K562 (cell line): ENCODE measurements around the gene SLC39A11. TPM values are rescaled to one million over a fixed set of nuclear protein-coding genes. Genes with fewer than 3 reads are reported as not detected.

ENCODE experiments used
- ATAC-seq: fragments of 200-7000 bp; cut with Tn5 transposase; 3 replicates; pipeline ENCODE4 v1.9.1; 2020; ENCODE audit warnings: moderate library complexity
- BruUV-seq: library from RNA; stranded (reverse); fragments of 400-500 nt; replicated peaks from 2 replicates; lab custom pipeline; 2021; lab: Mats Ljungman, UMichigan
- CTCF ChIA-PET: fragments of 300-600 bp; formaldehyde crosslinking; extraction: SDS; loops from one replicate; lab custom pipeline; 2021; ENCODE audit warnings: low intra/inter-chr PET ratio; lab: Yijun Ruan, JAX
- POLR2A ChIA-PET: fragments of 300-600, 350-650 bp; sonication (Branson Sonifier 250); formaldehyde crosslinking; extraction: SDS; loops from one replicate; lab custom pipeline; 2021; ENCODE audit warnings: antibody characterized with exemption, inconsistent platforms; lab: Yijun Ruan, JAX
- DNase-seq, 4 experiments: peaks; one replicate each; pipeline versions ENCODE4 v3.0.0 to v3.0.0-alpha.2; 2011 to 2018; ENCODE audit warnings: low spot score in 3 of 4, mixed read lengths in 3 of 4; ENCODE audit errors: extremely low read depth in 1 of 4
- FAIRE-seq: peaks from 2 replicates; lab custom pipeline; 2011; peaks lifted over from hg19 to GRCh38; lab: Jason Lieb, UNC
- H2AFZ ChIP-seq: 2 replicates; pipeline ENCODE4 v1.6.0; 2011; ENCODE audit warnings: low read depth, low read length, control low read depth, inconsistent platforms
- H3K27ac ChIP-seq: fragments of 200-600 bp; 3 replicates; pipeline ENCODE4 v1.8.0; 2011; ENCODE audit warnings: low read depth, mild to moderate bottlenecking, control low read depth, inconsistent platforms, low read length, moderate library complexity, mixed read lengths; ENCODE audit errors: extremely low read depth
- H3K27me3 ChIP-seq, 2 experiments: fragments of 300-600 bp in 1 of 2; 2 replicates in 1 of 2; 3 replicates in 1 of 2; pipeline versions ENCODE4 v1.6.0 to v1.8.0; 2011; ENCODE audit warnings: inconsistent platforms in 2 of 2, low read length in 2 of 2, mild to moderate bottlenecking in 1 of 2, mixed read lengths in 1 of 2, moderate library complexity in 1 of 2; ENCODE audit not compliant: control insufficient read depth in 2 of 2, insufficient read depth in 2 of 2
- H3K36me3 ChIP-seq: fragments of 300-600 bp; 3 replicates; pipeline ENCODE4 v1.8.0; 2011; ENCODE audit warnings: mild to moderate bottlenecking, low read length, inconsistent platforms; ENCODE audit not compliant: control insufficient read depth, insufficient read depth
- H3K4me1 ChIP-seq, 2 experiments: fragments of 200-600 bp in 1 of 2; replicated peaks in 1 of 2; 2 replicates in 1 of 2; 3 replicates in 1 of 2; pipeline versions ENCODE4 v1.5.1 to v1.8.0; 2011; ENCODE audit warnings: inconsistent platforms in 2 of 2, low read length in 2 of 2, mild to moderate bottlenecking in 1 of 2, mixed read lengths in 1 of 2, moderate library complexity in 1 of 2; ENCODE audit not compliant: control insufficient read depth in 2 of 2, insufficient read depth in 2 of 2
- H3K4me2 ChIP-seq: 2 replicates; pipeline ENCODE4 v1.6.1; 2011; ENCODE audit warnings: low read length, control low read depth, inconsistent platforms, mixed read lengths; ENCODE audit not compliant: insufficient read depth
- H3K4me3 ChIP-seq: fragments of 200-600 bp; sonication (generic), shearing (Covaris generic); 2 replicates; pipeline ENCODE4 v1.5.1; 2016; ENCODE audit warnings: control low read depth, inconsistent platforms
- H3K79me2 ChIP-seq: fragments of 200-600 bp; 3 replicates; pipeline ENCODE4 v1.8.0; 2011; ENCODE audit warnings: low read length, inconsistent platforms; ENCODE audit not compliant: control insufficient read depth, insufficient read depth
- H3K9ac ChIP-seq, 2 experiments: 2 replicates each; pipeline versions ENCODE4 v1.6.0 to v1.6.1; 2011; ENCODE audit warnings: low read depth in 2 of 2, low read length in 2 of 2, control low read depth in 1 of 2, inconsistent platforms in 1 of 2, mild to moderate bottlenecking in 1 of 2, mixed read lengths in 1 of 2; ENCODE audit not compliant: insufficient read depth in 1 of 2
- H3K9me1 ChIP-seq: one replicate; pipeline ENCODE4 v1.6.0; 2011; ENCODE audit warnings: inconsistent platforms, mild to moderate bottlenecking, low read length, moderate library complexity; ENCODE audit not compliant: control insufficient read depth, insufficient read depth
- H3K9me3 ChIP-seq: replicated peaks from 2 replicates; pipeline ENCODE4 v1.5.1; 2011; ENCODE audit warnings: low read depth, low read length, inconsistent platforms; ENCODE audit not compliant: control insufficient read depth, insufficient read depth
- H4K20me1 ChIP-seq: replicated peaks from 2 replicates; pipeline ENCODE4 v1.6.1; 2011; ENCODE audit warnings: low read length, inconsistent platforms, mixed read lengths; ENCODE audit not compliant: control insufficient read depth, insufficient read depth
- CCNT2 ChIP-seq: IDR thresholded peaks from 2 replicates; pipeline ENCODE4 v1.6.1; 2011; ENCODE audit warnings: borderline replicate concordance, low read depth, mild to moderate bottlenecking, moderate library complexity, mixed read lengths, low read length; ENCODE audit not compliant: insufficient read length; ENCODE audit errors: extremely low read depth
- COPS2 ChIP-seq: fragments of 450-650 bp; conservative IDR thresholded peaks from 2 replicates; pipeline ENCODE4 v1.6.1; 2016; ENCODE audit warnings: mild to moderate bottlenecking, moderate library complexity
- FOXM1 ChIP-seq, 2 experiments: fragments of 450-650 bp in 1 of 2; sonication (generic) in 1 of 2; formaldehyde crosslinking in 1 of 2; IDR thresholded peaks; 2 replicates each; pipeline versions ENCODE4 v1.6.1 to v1.9.0; 2017 to 2022; ENCODE audit warnings: low read depth in 2 of 2, mild to moderate bottlenecking in 2 of 2, missing genetic modification reagents in 1 of 2, moderate library complexity in 1 of 2
- MCM5 ChIP-seq: fragments of 450-650 bp; IDR thresholded peaks from 2 replicates; pipeline ENCODE4 v1.6.1; 2016; ENCODE audit warnings: low read depth
- NR0B1 ChIP-seq: fragments of 450-650 bp; IDR thresholded peaks from one replicate; pipeline ENCODE4 v1.6.1; 2018; ENCODE audit warnings: mild to moderate bottlenecking, moderate library complexity; ENCODE audit not compliant: partially characterized antibody
- PHTF2 ChIP-seq: fragments of 250-450 bp; sonication (Bioruptor Pico); IDR thresholded peaks from 2 replicates; pipeline ENCODE4 v1.5.0; 2021; ENCODE audit warnings: mild to moderate bottlenecking
- POLR2H ChIP-seq: IDR thresholded peaks from 2 replicates; pipeline ENCODE4 v1.6.1; 2016; ENCODE audit warnings: missing genetic modification characterization, low read depth, mild to moderate bottlenecking, control low read depth, missing compliant biosample characterization, moderate library complexity
- SMARCA4 ChIP-seq: fragments of 450-650 bp; IDR thresholded peaks from 2 replicates; pipeline ENCODE4 v1.6.1; 2016
- SRSF7 ChIP-seq: fragments of 200-400 bp; formaldehyde crosslinking; optimal IDR thresholded peaks from 2 replicates; pipeline ENCODE3; 2017; ENCODE audit warnings: mild to moderate bottlenecking, low read depth, low read length
- TFAM ChIP-seq: fragments of 250-450 bp; sonication (Bioruptor Pico); conservative IDR thresholded peaks from 2 replicates; pipeline ENCODE4 v1.5.0; 2021; ENCODE audit warnings: mild to moderate bottlenecking, moderate library complexity
- ZMIZ1 ChIP-seq, 2 experiments: fragments of 150-350 bp in 1 of 2; IDR thresholded peaks; 2 replicates each; pipeline ENCODE4 v1.6.1; 2012 to 2016; ENCODE audit warnings: low read depth in 2 of 2, low read length in 2 of 2, mild to moderate bottlenecking in 1 of 2, moderate library complexity in 1 of 2
- ZNF212 ChIP-seq: fragments of 450-650 bp; formaldehyde crosslinking; IDR thresholded peaks from 2 replicates; pipeline ENCODE4 v1.4.0; 2020; ENCODE audit warnings: mild to moderate bottlenecking
- ZNF217 ChIP-seq: sonication (generic); formaldehyde crosslinking; IDR thresholded peaks from 2 replicates; pipeline ENCODE4 v1.8.0; 2022; ENCODE audit warnings: mild to moderate bottlenecking, missing genetic modification reagents
- ZNF347 ChIP-seq: fragments of 450-650 bp; formaldehyde crosslinking; IDR thresholded peaks from 2 replicates; pipeline ENCODE4 v1.4.0; 2020; ENCODE audit warnings: low read depth, mild to moderate bottlenecking, moderate library complexity
- WGBS: fragments of 100-300 bp; shearing (Covaris generic); methylation state at CpG from one replicate; pipeline ENCODE4 v1.1.6; 2016; ENCODE audit warnings: low coverage, mixed read lengths; ENCODE audit not compliant: insufficient coverage; ENCODE audit errors: missing lambda C conversion rate; 5-methylcytosine and 5-hydroxymethylcytosine counted together
- in situ Hi-C: fragments of 300-500 bp; cut with MboI; formaldehyde crosslinking; loops from 4 replicates; pipeline ENCODE4 v1.15.0; 2018; ENCODE audit warnings: inconsistent platforms, mixed read lengths
- intact Hi-C: fragments of 100-400 bp; cut with micrococcal nuclease; formaldehyde crosslinking; loops from 2 replicates; pipeline ENCODE4 v1.14.2; 2022
- polyA plus RNA-seq, 8 experiments: library from polyadenylated mRNA; depleted of rRNA in 4 of 8; stranded (reverse) in 5 of 8; unstranded in 3 of 8; fragments of >200 nt; fragmentation: Nextera tagmentation in 2 of 8; fragmentation: Illumina TruSeq in 1 of 8; extraction: Ambion mirVana in 2 of 8; extraction: Trizol in 1 of 8; gene quantifications; 2 replicates each; pipeline versions ENCODE4 v1.2.1 to v1.2.3, GENCODE V29; 2011 to 2014; ENCODE audit warnings: inconsistent platforms in 1 of 8, missing spikeins in 1 of 8
- total RNA-seq, 7 experiments: library from RNA; depleted of rRNA in 6 of 7; stranded (reverse); fragments of >200 nt in 6 of 7; fragmentation: Illumina TruSeq in 2 of 7; extraction: Trizol in 2 of 7; gene quantifications; 2 replicates each; pipeline versions ENCODE4 v1.2.1 to v1.2.3, GENCODE V29; 2011 to 2021; ENCODE audit warnings: low replicate concordance in 1 of 7

Gene SLC39A11
- total and polyA plus RNA-seq, 9 of the 15 experiments (the other 6 are each of a cell fraction or from before 2014, with no cell fraction given): 10.5 to 26.4 (median 13.4) TPM

DNA sequence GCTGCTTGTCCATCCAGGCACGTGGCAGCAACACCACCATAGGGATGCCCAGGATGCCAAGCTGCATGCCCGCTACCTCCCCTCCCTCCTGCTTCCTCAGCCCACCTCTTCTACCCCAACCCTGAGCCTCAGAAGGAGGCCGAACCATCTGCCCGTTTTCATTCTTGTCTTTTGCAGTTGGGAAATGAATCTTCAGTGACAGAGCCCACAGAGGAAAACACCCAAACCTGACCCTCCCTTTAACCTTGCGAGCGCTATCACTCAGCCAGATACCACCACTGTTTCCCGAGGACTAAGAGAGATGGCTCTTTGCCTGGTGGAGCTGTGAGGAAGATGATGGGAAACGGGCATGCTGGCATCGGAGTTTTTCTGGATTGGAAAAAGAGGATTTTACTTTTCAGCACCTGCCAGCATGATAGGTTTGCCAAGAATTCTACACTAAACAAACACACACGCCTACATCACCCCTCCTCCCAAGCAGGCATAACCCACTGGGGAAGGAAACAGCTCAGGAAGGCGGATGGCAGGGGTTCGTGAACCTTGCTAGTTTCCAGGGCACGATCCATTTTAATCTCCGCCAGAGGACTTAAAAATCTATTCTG is 457.4 kb downstream of the SLC39A11 start:
- TF ChIP-seq NR0B1: no peak
- no peak for TF ChIP-seq ZMIZ1 (IDR thresholded peaks at IDR 0.05; ENCODE audit: low read depth in 2 of 2, low read length in 2 of 2)
- TF ChIP-seq FOXM1 (IDR thresholded peaks at IDR 0.05; ENCODE audit: low read depth): no peak
- TF ChIP-seq FOXM1 (CRISPR knock-in tag; IDR thresholded peaks at IDR 0.05; ENCODE audit: low read depth): no peak
- no peak for TF ChIP-seq CCNT2
- TF ChIP-seq COPS2: no peak
- TF ChIP-seq POLR2H (tag): no peak
- no peak for TF ChIP-seq SMARCA4
- no peak for TF ChIP-seq ZNF212 (CRISPR knock-in tag)
- TF ChIP-seq TFAM: no peak
- no peak for TF ChIP-seq ZNF347
- TF ChIP-seq MCM5: no peak
- TF ChIP-seq PHTF2 (CRISPR knock-in tag): no peak
- TF ChIP-seq SRSF7: no peak
- TF ChIP-seq ZNF217: no peak
- TF ChIP-seq, all 486 proteins: peak for 0
- intact Hi-C loops (no loop called here), in situ Hi-C loops (no loop called here)
- Histone ChIP-seq H3K36me3 (no peaks in the 10 kb centered on the region), H3K9me3 (no peaks in the 10 kb centered on the region), H3K4me2 (no peak overlapping the region), H3K9ac (no peak overlapping the region), H3K79me2 (no peaks in the 10 kb centered on the region), H3K4me3 (no peak overlapping the region), H3K27ac (no peak overlapping the region), H3K9me1 (no peaks in the 10 kb centered on the region), H3K4me1 (no peaks in the 10 kb centered on the region; a peak in 1 of 5 replicates), H2AFZ (no peak overlapping the region), H3K27me3 (peaks cover 30 to 55% of the 10 kb centered on the region in 2 experiments), H4K20me1 (no peaks in the 10 kb centered on the region; the same call in 1 of the 2 replicates)
- WGBS: 1% methylated on average over 13 of the region's 14 CpGs
- ATAC-seq: no peak
- BruUV-seq: no TSS peak
- POLR2A ChIA-PET: no interaction called here
- DNase-seq: no peak
- no peak for FAIRE-seq
- CTCF ChIA-PET: no interaction called here
